SH-SY5Y (cell line): ENCODE measurements around the gene POTED.
"Not testable (repeated sequence)": the region's sequence is repeated elsewhere in the genome, so short reads cannot be mapped to it uniquely, and the experiment has no call there.

Source experiments
- GATA2 ChIP-seq: IDR thresholded peaks from 2 replicates; pipeline ENCODE4 v1.6.1; 2011; ENCODE audit warnings: mild to moderate bottlenecking, low read depth, low read length
- GATA3 ChIP-seq: IDR thresholded peaks from 2 replicates; pipeline ENCODE4 v1.6.1; 2011; ENCODE audit warnings: low read depth, mild to moderate bottlenecking, low read length, moderate library complexity

The POTED gene

GRCh38 chr21:13609477-13609876, at the start of gene POTED:
TSS of gene POTED (plus strand) at chr21:13609777. CDS start at chr21:13610229, 452 bp downstream.
- not testable (repeated sequence) for TF ChIP-seq GATA2, GATA3
